NT2/D1 (cell line): ENCODE results near the gene AHI1.
"Not testable (repeated sequence)": the region's sequence is repeated elsewhere in the genome, so short reads cannot be mapped to it uniquely, and the experiment has no call there.

ENCODE experiments used
- DNase-seq: peaks from one replicate; pipeline ENCODE4 v3.0.0-alpha.2; 2011; ENCODE audit warnings: low read depth, low spot score
- H3K27me3 ChIP-seq: 2 replicates; pipeline ENCODE4 v1.6.0; 2011; ENCODE audit warnings: mild to moderate bottlenecking; ENCODE audit not compliant: insufficient read length, insufficient read depth
- H3K36me3 ChIP-seq: 2 replicates; pipeline ENCODE4 v1.6.1; 2011; ENCODE audit warnings: mild to moderate bottlenecking, low read length, mixed read lengths; ENCODE audit not compliant: insufficient read depth, insufficient read length
- H3K4me1 ChIP-seq: 2 replicates; pipeline ENCODE4 v1.5.1; 2011; ENCODE audit not compliant: insufficient read depth, insufficient read length
- H3K4me3 ChIP-seq: 2 replicates; pipeline ENCODE4 v1.5.1; 2011; ENCODE audit warnings: low read depth; ENCODE audit not compliant: insufficient read length
- H3K9ac ChIP-seq: 2 replicates; pipeline ENCODE4 v1.6.0; 2011; ENCODE audit warnings: low read depth; ENCODE audit not compliant: insufficient read length
- H3K9me3 ChIP-seq: 2 replicates; pipeline ENCODE4 v1.5.1; 2011; ENCODE audit warnings: mild to moderate bottlenecking, low read length; ENCODE audit not compliant: insufficient read depth
- SUZ12 ChIP-seq: IDR thresholded peaks from 2 replicates; pipeline ENCODE4 v1.6.1; 2011; ENCODE audit not compliant: insufficient read length, insufficient read depth; ENCODE audit errors: extremely low read depth
- YY1 ChIP-seq: IDR thresholded peaks from 2 replicates; pipeline ENCODE4 v1.6.1; 2011; ENCODE audit not compliant: insufficient read length, insufficient read depth
- ZNF274 ChIP-seq: IDR thresholded peaks from 2 replicates; pipeline ENCODE4 v1.6.1; 2011; ENCODE audit warnings: mild to moderate bottlenecking, low read depth, low read length

The AHI1 gene

GRCh38 chr6:135493218-135493961 lies 4.2 kb downstream of the AHI1 start:
- H3K9ac ChIP-seq = no peak overlapping the region
- no peak overlapping the region for H3K4me3 ChIP-seq
- DNase-seq = no peak
- H3K36me3 ChIP-seq = peaks cover 38% of the 10 kb centered on the region
- TF ChIP-seq SUZ12 = no peak
- no peak for TF ChIP-seq ZNF274
- no peak for TF ChIP-seq YY1
- no peaks in the 10 kb centered on the region for H3K27me3 ChIP-seq
- H3K4me1 ChIP-seq = no peaks in the 10 kb centered on the region
- no peaks in the 10 kb centered on the region for H3K9me3 ChIP-seq

GRCh38 chr6:135490381-135490780 lies 7.2 kb downstream of the AHI1 start:
- TF ChIP-seq SUZ12 (no peak), ZNF274 (no peak), YY1 (no peak)
- Histone ChIP-seq H3K36me3 (peaks cover 37% of the 10 kb centered on the region), H3K9ac (no peak overlapping the region), H3K27me3 (no peaks in the 10 kb centered on the region), H3K4me1 (no peaks in the 10 kb centered on the region), H3K4me3 (no peak overlapping the region), H3K9me3 (no peaks in the 10 kb centered on the region)
- no peak for DNase-seq

GRCh38 chr6:135488023-135488422 lies 9.5 kb downstream of the AHI1 start:
- Histone ChIP-seq H3K9me3 (peaks cover 15% of the 10 kb centered on the region), H3K9ac (no peak overlapping the region), H3K27me3 (no peaks in the 10 kb centered on the region), H3K4me3 (no peak overlapping the region), H3K36me3 (peaks cover 35% of the 10 kb centered on the region), H3K4me1 (no peaks in the 10 kb centered on the region)
- TF ChIP-seq ZNF274 = no peak
- TF ChIP-seq SUZ12 = no peak
- no peak for TF ChIP-seq YY1
- no peak for DNase-seq

DNA sequence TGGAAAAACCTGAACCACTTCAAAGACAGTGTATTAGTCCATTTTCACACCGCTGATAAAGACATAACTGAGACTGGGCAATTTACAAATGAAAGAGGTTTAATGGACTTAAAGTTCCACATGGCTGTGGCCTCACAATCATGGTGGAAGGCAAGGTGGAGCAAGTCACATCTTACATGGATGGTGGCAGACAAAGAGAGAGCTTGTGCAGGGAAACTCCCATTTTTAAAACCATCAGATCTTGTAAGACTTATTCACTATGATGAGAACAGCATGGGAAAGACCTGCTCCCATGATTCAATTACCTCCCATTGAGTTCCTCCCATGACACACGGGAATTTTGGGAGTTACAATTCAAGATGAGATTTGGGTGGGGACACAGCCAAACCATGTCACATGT lies 13.6 kb downstream of the AHI1 start:
- H3K9me3 ChIP-seq = peaks cover 54% of the 10 kb centered on the region
- not testable (repeated sequence) for DNase-seq, H3K27me3 ChIP-seq, H3K9ac ChIP-seq, H3K4me1 ChIP-seq, H3K4me3 ChIP-seq
- H3K36me3 ChIP-seq = peaks cover 24% of the 10 kb centered on the region

GRCh38 chr6:135481783-135482369 lies 15.7 kb downstream of the AHI1 start:
- TF ChIP-seq SUZ12 = no peak
- Histone ChIP-seq H3K9me3 (peaks cover 62% of the 10 kb centered on the region), H3K27me3 (no peaks in the 10 kb centered on the region), H3K4me1 (no peaks in the 10 kb centered on the region), H3K36me3 (peaks cover 24% of the 10 kb centered on the region), H3K9ac (no peak overlapping the region), H3K4me3 (no peak overlapping the region)
- no peak for DNase-seq

DNA sequence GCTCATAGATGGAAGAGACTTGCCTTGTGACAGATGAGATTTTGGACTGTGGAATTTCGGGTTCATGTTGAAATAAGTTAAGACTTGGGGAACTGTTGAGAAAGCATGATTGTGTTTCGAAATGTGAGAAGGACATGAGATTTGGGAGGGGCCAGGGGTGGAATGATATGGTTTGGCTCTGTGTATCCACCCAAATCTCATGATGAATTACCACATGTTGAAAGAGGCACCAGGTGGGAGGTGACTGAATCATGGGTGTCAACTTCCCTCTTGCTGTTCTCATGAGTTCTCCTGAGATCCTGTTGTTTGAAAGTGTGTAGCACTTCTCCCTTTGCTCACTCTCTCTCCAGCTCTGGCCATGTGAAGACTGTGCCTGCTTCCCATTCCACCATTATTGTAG lies 17.9 kb downstream of the AHI1 start:
- TF ChIP-seq SUZ12 (no peak), ZNF274 (no peak), YY1 (no peak)
- Histone ChIP-seq H3K27me3 (no peaks in the 10 kb centered on the region), H3K9me3 (peaks cover 62% of the 10 kb centered on the region), H3K36me3 (peaks cover 20% of the 10 kb centered on the region), H3K4me3 (no peak overlapping the region), H3K4me1 (no peaks in the 10 kb centered on the region), H3K9ac (no peak overlapping the region)
- DNase-seq = no peak

DNA sequence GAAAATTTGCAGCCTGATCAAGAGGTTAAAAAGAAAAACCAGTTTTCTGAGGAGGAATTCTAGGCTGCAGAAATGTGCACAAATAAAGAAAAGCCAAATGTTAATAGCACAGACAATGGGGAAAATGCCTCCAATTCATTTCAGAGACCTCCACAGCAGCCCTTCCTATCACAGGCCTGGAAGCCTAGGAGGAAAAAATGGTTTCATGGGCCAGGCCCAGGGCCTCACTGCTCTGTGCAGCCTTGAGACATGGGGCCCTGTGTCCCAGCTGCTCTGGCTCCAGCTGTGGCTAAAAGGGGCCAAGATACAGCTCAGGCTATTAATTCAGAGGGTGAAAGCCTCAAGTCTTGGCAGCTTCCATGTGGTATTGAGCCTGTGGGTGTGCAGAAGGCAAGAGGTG lies 18.9 kb downstream of the AHI1 start:
- H3K4me1 ChIP-seq = no peaks in the 10 kb centered on the region
- peaks cover 13% of the 10 kb centered on the region for H3K36me3 ChIP-seq
- no peak overlapping the region for H3K4me3 ChIP-seq
- DNase-seq = no peak
- H3K9ac ChIP-seq = no peak overlapping the region
- peaks cover 53% of the 10 kb centered on the region for H3K9me3 ChIP-seq
- H3K27me3 ChIP-seq = no peaks in the 10 kb centered on the region
- no peak for TF ChIP-seq ZNF274
- no peak for TF ChIP-seq YY1
- TF ChIP-seq SUZ12 = no peak
